ENCODE results near the gene ZNF181.
A peak's percentile ranks its signal among the peaks of the same experiment; 100 is the strongest.

The ZNF181 gene

DNA sequence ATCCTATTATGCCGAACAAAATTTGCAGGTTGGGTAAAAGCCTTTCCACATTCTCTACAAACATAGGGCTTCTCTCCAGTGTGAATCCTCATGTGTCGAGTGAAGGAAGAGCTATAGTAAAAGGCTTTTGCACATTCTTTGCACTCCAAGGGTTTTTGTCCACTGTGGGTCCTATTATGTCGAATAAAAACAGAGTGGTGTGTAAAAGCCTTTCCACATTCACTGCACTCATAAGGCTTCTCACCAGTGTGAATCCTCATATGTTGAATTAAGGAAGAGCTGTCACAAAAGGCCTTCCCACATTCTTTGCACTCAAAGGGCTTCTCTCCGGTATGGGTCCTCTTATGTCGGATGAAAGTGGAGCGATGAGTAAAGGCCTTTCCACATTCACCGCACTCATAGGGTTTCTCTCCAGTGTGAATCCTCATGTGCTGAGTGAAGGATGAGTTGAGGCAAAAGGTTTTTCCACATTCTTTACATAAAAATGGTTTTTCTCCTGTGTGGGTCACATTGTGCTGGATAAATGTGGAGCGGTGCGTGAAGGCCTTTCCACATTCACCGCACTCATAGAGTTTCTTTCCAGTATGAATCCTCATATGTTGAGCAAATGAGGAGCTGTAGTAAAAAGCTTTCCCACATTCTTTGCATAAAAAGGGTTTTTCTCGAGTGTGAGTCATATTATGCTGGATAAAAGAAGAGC is 25.3 kb downstream of the ZNF181 start:
- DNase-seq = no peak

DNA sequence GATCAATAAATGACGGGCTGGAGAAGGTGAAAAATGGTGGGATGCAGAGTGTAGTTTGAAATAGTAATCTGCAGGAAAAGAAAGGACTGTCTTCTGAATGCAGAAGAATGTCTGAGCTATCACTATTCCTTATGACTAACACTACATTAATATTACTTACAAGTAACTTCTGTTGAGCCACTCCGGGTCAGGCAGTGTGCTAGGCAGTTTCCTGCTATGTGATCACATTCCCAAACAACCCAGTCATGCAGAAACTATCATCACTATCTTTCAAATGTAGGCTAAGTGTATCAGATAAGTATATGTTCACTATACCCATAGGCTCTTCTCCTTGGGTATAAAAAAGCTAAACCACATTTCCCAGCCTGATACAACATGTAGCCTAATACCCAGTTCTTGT is 32.3 kb downstream of the ZNF181 start:
- DNase-seq = no peak

DNA sequence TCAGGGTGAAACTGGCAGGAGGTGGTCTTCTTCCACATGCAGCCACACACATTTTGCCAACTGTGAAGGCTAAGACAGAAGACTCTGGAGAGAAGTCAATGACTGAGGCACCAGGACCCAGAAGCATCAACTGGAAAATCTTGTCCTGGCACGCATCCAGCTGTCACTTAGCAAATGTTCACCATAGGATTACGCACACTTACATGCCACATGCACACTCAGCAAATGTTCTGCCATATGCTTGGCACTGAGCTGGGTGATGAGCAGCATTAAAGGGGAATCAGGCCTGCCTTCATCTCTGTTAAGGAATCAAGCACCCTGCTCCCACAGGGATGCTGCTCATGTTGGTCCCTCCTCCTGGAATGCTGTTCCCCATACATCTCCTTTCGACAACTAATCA is 33.9 kb downstream of the ZNF181 start:
- DNase-seq = no peak

DNA sequence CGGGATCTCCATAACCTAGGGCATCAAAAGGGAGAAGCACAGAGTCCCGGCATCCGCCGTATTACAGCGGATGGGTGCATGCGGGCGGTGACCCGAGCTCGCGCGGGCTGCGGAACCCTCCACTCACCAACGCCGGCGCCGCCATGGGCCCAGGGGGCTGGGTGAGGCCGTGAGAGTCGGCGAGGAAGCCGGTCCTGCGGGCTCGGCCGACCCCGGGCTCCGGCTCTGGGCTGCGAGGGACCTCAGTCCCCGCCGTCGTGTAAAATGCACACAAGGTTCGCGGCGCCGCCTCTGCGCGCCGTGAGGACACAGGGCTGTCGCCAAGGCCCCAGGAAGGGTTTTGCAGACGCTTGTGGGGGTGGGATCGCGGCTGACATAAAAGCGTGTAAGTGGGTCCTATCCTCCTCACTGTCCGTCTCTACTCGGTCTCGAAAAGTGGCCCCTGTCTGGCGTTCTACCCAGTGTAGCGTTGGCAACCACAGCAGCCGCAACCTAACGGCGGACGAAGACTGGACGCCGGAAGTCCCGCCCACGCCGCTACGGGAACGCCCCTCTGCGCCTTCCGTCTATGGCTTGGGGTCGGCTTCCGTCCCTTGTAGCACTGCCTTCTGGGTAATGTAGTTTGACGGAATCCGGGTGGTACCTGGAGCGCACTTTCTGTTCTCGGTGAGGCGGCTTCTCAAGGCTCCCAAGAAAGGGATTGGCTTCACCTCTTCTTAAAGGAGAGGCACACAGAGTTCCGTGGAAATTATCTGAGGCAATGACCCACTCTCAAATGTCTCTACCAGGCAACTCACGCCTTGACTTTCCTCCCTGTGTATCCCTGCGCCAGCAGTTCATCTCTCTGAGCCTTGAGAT is 38.9 kb downstream of the ZNF181 start, which contains the start of gene ZNF599:
Gene ZNF599 (minus strand): TSS at position 519 of the 858 bp plus-strand sequence. CDS start 374 bp downstream, at position 145.
- DNase-seq = peak; percentile 92 to 93

DNA sequence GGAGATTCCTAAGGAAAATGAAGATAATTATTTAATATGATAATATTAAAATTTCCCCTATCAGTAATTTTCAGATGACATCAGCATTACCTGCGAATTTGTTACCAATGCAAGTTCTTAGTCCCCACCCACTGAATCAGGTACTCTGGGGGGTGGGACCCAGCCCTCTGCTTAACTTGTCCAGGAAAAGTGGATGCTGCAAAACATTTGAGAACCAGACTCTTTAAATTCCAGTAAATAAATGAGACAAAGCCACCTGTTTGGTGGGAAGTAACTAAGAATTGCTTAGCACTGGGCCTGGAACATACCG is 39.5 kb downstream of the ZNF181 start:
- no peak for DNase-seq

DNA sequence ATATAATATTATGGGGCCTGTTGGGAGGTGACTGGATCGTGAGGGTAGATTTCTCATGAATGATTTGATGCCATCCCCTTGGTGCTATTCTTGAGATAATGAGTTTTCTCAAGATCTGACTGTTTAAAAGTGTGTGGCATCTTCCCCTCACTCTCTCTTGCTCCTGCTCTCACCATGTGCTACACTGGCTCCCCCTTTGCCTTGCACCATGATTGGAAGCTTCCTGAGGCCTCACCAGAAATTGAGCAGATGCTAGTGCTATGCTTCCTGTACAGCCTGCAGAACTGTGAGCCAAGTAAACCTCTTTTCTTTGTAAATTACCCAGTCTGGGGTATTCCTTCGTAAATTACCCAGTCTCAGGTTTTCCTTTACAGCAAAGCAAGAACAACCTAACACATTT is 40.8 kb downstream of the ZNF181 start:
- no peak for DNase-seq

DNA sequence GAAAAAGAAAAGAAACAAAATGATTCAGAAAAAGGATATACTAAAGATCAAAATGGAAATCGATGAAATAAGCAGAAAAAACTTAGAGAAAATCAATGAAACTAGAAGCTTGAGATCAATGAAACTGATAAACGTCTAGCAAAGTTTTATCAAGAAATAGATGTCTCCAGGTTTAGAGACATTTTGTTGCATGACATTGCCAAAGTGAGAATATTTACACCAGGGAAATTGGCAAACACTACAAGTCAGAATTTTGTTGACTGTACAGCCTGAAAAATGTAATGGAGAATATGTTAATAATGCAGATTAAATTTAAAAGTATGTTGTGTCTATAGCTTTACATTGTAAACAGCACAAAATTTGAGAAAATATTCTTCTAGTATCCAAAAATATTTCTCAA is 44.3 kb downstream of the ZNF181 start:
- DNase-seq = no peak

DNA sequence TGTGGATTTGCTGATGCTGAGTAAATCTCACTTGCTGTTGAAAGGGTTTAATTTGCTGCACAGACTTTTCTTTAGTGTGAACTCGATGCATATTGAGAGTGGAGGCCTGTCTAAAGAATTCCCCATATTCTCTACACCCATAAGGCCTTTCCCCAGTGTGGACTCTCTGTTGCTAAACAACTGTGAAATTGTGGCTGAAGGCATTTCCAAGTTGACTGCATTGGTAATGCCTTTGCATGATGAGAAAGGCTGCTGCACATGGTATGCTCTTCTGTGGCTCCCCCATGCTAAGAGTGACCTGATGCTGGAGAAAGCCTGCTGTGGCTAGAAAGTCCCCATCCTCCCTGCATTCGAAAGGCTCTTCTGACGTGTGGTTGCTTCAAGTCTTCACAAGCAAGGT is 45.6 kb downstream of the ZNF181 start:
- DNase-seq = no peak

DNA sequence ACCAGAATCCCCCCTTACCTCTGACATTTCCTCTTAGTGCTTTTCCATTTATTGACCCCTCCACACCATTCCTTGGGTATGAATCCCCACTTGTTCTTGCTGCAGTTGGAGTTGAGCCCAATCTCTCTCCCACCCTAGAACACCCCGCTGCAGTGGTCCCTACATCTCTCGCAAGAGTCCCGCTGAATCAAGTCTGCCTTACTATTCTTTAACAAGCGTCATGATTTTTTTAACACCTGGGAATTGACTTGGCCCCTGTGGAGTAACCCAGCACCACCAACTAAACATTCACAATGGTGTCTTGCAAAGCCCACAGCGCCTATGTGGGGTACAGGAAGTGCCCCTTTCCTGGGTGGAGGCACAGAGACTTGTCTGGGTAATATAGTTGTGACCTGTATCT is 52.2 kb downstream of the ZNF181 start:
- no peak for DNase-seq

DNA sequence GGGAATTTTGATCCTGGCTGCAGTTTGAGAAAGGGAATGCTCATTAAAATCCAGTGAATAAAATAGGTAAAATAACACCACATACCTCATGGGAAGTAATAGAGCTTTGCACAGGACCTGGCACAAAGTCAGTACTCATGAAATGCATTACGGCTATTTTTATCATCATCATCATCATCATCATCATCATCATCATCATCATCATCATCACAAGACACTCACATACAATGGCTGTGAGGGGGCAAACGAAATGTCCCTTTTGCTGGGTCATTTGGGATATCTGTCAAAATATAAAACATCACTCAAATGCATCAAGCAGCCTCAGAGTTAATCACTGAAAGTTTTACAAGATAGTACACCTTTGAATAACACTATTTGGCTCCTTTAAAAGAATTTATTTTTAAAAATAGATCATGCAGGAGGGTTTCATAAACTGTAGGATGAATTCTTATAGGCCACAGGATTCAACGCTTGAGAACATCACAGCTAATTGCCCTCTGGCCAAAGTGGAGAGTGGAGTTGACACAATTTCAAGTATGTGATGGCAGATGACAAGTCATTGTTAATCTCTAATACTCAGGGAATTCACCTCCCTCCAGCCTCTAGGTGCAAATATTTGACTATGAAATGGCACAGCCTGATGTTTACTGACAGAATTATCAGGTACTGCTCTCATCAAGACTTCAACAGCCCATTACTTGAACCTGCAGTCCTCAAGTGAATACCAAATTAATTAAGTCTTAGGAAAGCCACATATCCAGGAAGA is 53.2 kb downstream of the ZNF181 start:
- no peak for DNase-seq

DNA sequence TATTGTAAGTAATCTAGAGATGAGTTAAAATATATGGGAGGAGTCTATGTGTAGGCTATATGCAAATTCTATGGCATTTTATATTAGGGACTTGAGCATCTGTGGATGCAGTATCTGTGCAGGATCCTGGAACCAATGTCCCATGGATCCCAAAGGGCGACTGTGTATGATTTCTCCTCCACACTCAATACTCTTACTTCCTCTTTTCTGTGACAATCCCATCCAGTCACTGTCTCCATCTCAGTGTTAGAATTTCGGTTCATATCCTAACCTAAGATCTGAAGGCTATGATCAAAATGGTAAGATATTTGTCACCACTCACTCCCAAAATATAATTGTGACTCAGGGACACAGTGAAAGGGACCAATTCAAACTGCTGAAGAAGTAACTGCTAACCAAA is 54.0 kb downstream of the ZNF181 start:
- DNase-seq = no peak

DNA sequence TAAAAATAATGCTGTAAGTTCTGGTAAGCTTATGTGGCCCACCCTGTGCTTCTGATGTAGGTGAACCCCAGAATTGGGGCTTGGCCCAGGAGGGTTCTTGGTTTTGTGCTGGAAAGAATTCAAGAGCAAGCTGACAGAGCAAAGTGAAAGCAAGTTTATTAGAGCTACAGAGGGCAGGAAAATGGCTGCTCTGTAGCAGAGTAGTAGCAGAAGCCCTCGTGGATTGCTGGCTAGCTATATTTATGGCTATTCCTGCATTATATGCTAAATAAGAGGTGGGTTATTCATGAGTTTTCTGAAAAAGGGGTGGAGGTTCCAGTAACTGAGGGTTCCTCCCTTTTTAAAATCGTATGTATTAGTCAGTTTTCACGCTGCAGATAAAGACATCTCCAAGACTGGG is 59.5 kb downstream of the ZNF181 start:
- DNase-seq = no peak

DNA sequence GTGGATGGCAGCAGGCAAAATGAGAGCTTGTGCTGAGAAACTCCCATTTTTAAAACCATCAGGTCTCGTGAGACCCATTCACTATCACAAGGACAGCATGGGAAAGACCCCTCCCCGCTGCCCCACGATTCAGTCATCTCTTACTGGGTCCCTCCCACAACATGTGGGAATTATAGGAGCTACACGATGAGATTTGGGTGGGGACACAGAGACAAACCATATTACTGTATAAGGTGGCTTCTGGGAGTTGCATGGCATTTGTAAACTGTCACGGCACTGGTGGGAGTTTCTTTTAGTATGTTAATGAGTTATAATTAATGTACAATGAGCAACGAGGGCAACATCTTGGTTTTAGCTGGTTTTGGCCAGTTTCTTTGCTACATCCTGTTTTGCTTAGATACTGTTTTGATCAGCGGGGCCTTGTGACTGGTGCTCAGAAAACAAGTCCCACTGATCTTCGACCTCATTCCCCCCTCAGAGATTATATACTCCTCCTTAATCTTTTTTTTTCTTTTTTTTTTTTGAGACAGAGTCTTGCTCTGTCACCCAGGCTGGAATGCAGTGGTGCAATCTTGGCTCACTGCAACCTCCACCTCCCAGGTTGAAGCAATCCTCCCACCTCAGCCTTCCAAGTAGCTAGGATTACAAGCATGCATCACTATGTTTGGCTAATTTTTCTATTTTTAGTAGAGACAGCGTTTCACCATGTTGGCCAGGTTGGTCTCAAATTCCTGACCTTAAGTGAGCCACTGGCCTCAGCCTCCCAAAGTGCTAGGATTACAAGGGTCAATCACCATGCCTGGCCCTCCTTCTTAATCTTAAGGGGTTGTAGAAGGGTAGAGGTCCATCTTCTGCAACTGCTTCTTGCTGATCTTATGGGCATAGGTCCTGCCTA is 60.3 kb downstream of the ZNF181 start:
- DNase-seq = no peak

Measured in activated T-cell treated with anti-CD3 and anti-CD28 coated beads, Interleukin-2, amount 50 U/mL, for 48 hours (primary cell).